Measurements from ENCODE around the gene WBP2NL.

WBP2NL gene

GRCh38 chr22:42074132-42074811, 75.7 kb downstream of the WBP2NL start, which contains the start of gene PHETA2:
PHETA2 (plus strand) TSS chr22:42074248; CDS start chr22:42077294, 3,046 bp downstream.
- DNase-seq: peak; percentile 65

GRCh38 chr22:42074846-42075676, 76.5 kb downstream of the WBP2NL start:
- DNase-seq: no peak

GRCh38 chr22:42076764-42077485, 78.3 kb downstream of the WBP2NL start:
- DNase-seq: no peak

- no peak for DNase-seq
Measured at GRCh38 chr22:42077486-42078125, 79.0 kb downstream of the WBP2NL start.

Data from fibroblast of skin of back (primary cell).